ENCODE measurements around the gene NF2. TPM values are rescaled to one million over a fixed set of nuclear protein-coding genes. Genes with fewer than 3 reads are reported as not detected.

The NF2 gene
- total and polyA plus RNA-seq, 10 of the 15 experiments (the other 5 are each of a cell fraction or from before 2014, with no cell fraction given): 2.2 to 49.8 (median 22.5) TPM

DNA sequence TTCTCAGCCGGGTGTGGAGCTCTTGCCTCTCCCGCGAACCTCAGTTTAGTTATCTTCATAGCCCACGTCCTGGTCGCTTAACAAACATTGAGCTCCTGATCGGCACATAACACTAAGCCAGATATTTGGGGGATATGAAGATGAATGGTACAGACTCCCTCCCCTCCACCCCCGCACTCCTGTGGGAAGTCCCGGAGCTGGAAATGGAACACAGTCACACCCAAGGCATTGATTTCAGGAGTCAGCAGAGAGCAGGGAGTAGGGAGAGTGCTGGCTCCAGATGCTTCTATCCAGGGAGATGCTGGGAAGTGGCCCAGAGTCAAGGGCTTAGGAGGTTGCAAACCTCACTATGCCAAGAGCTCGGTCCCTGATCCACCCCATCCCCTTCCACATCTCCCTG is 90.2 kb downstream of the NF2 start:
- no peaks in the 10 kb centered on the region for H3K79me2 ChIP-seq (ENCODE audit: control insufficient read depth, insufficient read depth, low read length)
- FAIRE-seq (no peak), DNase-seq (ENCODE audit: low read depth, low spot score) (no peak), ATAC-seq (no peak)
- ChIA-PET CTCF (interaction anchor here (1.0 to 1.5 kb wide), 3 partner anchors 11 to 395 kb away, joined by 3 to 6 read pairs (median 3); no protein-coding TSS in a partner anchor), RAD21 (ENCODE audit: unreplicated experiment) (interaction anchor here (1.5 kb wide), 1 partner anchor 312 kb away, joined by 5 read pairs; no protein-coding TSS in a partner anchor), POLR2A (no interaction called here), SMC1A (ENCODE audit: uncharacterized antibody, unreplicated experiment) (interaction anchor here (0.6 kb wide), 1 partner anchor 398 kb away, joined by 3 read pairs; no protein-coding TSS in a partner anchor)
- no peak overlapping the region for H3K4me3 ChIP-seq
- H3K27ac ChIP-seq (ENCODE audit: control insufficient read depth, insufficient read depth): no peak overlapping the region
- H3K9ac ChIP-seq (ENCODE audit: control insufficient read depth, insufficient read depth, low read length): no peak overlapping the region
- H3K4me1 ChIP-seq (ENCODE audit: control insufficient read depth, insufficient read depth, low read length): no peaks in the 10 kb centered on the region
- no peak for TF ChIP-seq MYB (IDR thresholded peaks at IDR 0.05; ENCODE audit: borderline replicate concordance, low read depth, low read length)
- TF ChIP-seq PAX8 (IDR thresholded peaks at IDR 0.05): no peak
- no peak for TF ChIP-seq IRF4 (IDR thresholded peaks at IDR 0.05; ENCODE audit: low read depth, low read length)
- TF ChIP-seq KDM1A (IDR thresholded peaks at IDR 0.05; ENCODE audit: borderline replicate concordance): no peak
- TF ChIP-seq, protein P1, sequence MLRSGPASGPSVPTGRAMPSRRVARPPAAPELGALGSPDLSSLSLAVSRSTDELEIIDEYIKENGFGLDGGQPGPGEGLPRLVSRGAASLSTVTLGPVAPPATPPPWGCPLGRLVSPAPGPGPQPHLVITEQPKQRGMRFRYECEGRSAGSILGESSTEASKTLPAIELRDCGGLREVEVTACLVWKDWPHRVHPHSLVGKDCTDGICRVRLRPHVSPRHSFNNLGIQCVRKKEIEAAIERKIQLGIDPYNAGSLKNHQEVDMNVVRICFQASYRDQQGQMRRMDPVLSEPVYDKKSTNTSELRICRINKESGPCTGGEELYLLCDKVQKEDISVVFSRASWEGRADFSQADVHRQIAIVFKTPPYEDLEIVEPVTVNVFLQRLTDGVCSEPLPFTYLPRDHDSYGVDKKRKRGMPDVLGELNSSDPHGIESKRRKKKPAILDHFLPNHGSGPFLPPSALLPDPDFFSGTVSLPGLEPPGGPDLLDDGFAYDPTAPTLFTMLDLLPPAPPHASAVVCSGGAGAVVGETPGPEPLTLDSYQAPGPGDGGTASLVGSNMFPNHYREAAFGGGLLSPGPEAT (IDR thresholded peaks at IDR 0.05; ENCODE audit: low read depth): no peak
- no peak for TF ChIP-seq RAD21 (IDR thresholded peaks at IDR 0.05; ENCODE audit: insufficient read depth, low read depth, low read length)
- TF ChIP-seq, protein P2, sequence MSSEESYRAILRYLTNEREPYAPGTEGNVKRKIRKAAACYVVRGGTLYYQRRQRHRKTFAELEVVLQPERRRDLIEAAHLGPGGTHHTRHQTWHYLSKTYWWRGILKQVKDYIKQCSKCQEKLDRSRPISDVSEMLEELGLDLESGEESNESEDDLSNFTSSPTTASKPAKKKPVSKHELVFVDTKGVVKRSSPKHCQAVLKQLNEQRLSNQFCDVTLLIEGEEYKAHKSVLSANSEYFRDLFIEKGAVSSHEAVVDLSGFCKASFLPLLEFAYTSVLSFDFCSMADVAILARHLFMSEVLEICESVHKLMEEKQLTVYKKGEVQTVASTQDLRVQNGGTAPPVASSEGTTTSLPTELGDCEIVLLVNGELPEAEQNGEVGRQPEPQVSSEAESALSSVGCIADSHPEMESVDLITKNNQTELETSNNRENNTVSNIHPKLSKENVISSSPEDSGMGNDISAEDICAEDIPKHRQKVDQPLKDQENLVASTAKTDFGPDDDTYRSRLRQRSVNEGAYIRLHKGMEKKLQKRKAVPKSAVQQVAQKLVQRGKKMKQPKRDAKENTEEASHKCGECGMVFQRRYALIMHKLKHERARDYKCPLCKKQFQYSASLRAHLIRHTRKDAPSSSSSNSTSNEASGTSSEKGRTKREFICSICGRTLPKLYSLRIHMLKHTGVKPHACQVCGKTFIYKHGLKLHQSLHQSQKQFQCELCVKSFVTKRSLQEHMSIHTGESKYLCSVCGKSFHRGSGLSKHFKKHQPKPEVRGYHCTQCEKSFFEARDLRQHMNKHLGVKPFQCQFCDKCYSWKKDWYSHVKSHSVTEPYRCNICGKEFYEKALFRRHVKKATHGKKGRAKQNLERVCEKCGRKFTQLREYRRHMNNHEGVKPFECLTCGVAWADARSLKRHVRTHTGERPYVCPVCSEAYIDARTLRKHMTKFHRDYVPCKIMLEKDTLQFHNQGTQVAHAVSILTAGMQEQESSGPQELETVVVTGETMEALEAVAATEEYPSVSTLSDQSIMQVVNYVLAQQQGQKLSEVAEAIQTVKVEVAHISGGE (CRISPR knock-in tag; IDR thresholded peaks at IDR 0.05): no peak
- TF ChIP-seq SP1 (IDR thresholded peaks at IDR 0.05; ENCODE audit: low read depth, low read length): no peak
- TF ChIP-seq, protein P3, sequence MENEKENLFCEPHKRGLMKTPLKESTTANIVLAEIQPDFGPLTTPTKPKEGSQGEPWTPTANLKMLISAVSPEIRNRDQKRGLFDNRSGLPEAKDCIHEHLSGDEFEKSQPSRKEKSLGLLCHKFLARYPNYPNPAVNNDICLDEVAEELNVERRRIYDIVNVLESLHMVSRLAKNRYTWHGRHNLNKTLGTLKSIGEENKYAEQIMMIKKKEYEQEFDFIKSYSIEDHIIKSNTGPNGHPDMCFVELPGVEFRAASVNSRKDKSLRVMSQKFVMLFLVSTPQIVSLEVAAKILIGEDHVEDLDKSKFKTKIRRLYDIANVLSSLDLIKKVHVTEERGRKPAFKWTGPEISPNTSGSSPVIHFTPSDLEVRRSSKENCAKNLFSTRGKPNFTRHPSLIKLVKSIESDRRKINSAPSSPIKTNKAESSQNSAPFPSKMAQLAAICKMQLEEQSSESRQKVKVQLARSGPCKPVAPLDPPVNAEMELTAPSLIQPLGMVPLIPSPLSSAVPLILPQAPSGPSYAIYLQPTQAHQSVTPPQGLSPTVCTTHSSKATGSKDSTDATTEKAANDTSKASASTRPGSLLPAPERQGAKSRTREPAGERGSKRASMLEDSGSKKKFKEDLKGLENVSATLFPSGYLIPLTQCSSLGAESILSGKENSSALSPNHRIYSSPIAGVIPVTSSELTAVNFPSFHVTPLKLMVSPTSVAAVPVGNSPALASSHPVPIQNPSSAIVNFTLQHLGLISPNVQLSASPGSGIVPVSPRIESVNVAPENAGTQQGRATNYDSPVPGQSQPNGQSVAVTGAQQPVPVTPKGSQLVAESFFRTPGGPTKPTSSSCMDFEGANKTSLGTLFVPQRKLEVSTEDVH (IDR thresholded peaks at IDR 0.05; ENCODE audit: low read depth, partially characterized antibody): no peak
- no peaks in the 10 kb centered on the region for H3K27me3 ChIP-seq (replicated peaks in 1 of 2; ENCODE audit: control insufficient read depth in 2 of 2, insufficient read depth in 2 of 2, low read length in 1 of 2)
- no peaks in the 10 kb centered on the region for H3K9me3 ChIP-seq (replicated peaks; ENCODE audit: control insufficient read depth, insufficient read depth, low read length)
- 77% methylated on average over 9 of the region's 9 CpGs for WGBS (ENCODE audit: insufficient coverage, insufficient replicate concordance, low lambda C conversion rate, missing lambda C conversion rate)
- BruUV-seq (replicated peaks): no TSS peak
- H3K36me3 ChIP-seq (ENCODE audit: control insufficient read depth in 2 of 2, insufficient read depth in 2 of 2, low read length in 1 of 2): peaks cover 2 to 24% of the 10 kb centered on the region in 2 experiments; a peak in 3 of 4 replicates
- in situ Hi-C loops (cut with MboI): no loop called here
- no peak overlapping the region for H2AFZ ChIP-seq (ENCODE audit: control insufficient read depth, low read depth, low read length)
- intact Hi-C loops (cut with micrococcal nuclease; ENCODE audit: unreplicated experiment): loop anchor here (10.0 kb wide), 1 partner anchor 391 kb away; the partner anchor contains the start of gene HORMAD2
- no peaks in the 10 kb centered on the region for H4K20me1 ChIP-seq (ENCODE audit: control insufficient read depth, insufficient read depth)
- no peak overlapping the region for H3K4me2 ChIP-seq (ENCODE audit: control insufficient read depth, insufficient read depth)

All from GM12878 (cell line).